PC-9 (cell line): ENCODE data around the gene CMTM2.

Source experiments
- EZH2 ChIP-seq: fragments of 200-600 bp; sonication (generic); IDR thresholded peaks from 2 replicates; pipeline ENCODE4 v1.8.0; 2017; ENCODE audit warnings: antibody characterized with exemption, low read depth
- TF ChIP-seq, protein P1 (sequence below): fragments of 200-600 bp; sonication (generic); conservative IDR thresholded peaks from 2 replicates; pipeline ENCODE4 v1.6.1; 2017; ENCODE audit warnings: mixed run types, antibody characterized with exemption, mild to moderate bottlenecking, moderate library complexity

DNA sequence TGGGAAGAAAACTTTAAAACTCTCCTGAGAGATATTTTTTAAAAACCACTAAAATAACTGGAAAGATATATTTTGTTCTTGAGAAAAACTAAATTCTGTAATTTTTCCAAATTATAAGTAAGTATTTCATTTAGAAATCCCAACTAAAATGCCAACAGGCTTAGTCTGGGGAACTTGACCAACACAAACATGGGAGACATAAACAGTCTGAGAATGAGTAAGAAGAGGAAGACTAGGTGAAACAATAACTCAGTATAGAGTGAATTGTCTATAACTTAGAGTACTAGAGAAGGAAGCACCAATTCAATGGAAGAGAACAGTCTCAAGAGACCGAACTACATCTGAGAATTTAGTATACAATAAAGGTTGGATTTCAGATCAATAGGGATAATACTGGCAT, 10.1 kb upstream of the CMTM2 start:
- TF ChIP-seq EZH2, result no peak
- TF ChIP-seq, protein P1, sequence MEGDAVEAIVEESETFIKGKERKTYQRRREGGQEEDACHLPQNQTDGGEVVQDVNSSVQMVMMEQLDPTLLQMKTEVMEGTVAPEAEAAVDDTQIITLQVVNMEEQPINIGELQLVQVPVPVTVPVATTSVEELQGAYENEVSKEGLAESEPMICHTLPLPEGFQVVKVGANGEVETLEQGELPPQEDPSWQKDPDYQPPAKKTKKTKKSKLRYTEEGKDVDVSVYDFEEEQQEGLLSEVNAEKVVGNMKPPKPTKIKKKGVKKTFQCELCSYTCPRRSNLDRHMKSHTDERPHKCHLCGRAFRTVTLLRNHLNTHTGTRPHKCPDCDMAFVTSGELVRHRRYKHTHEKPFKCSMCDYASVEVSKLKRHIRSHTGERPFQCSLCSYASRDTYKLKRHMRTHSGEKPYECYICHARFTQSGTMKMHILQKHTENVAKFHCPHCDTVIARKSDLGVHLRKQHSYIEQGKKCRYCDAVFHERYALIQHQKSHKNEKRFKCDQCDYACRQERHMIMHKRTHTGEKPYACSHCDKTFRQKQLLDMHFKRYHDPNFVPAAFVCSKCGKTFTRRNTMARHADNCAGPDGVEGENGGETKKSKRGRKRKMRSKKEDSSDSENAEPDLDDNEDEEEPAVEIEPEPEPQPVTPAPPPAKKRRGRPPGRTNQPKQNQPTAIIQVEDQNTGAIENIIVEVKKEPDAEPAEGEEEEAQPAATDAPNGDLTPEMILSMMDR, result no peak
